Lower leg skin (tissue), 3 donors: Measurements from ENCODE around the gene KDM5A.

Source experiments
- POLR2A ChIP-seq, 2 donors: fragments of 450-650 bp; IDR thresholded peaks; one replicate each; pipeline ENCODE4 v1.6.1; 2016 to 2017; ENCODE audit warnings: antibody characterized with exemption in 2 of 2, mild to moderate bottlenecking in 1 of 2, moderate library complexity in 1 of 2
- TF ChIP-seq, protein P1 (sequence below), 3 donors: fragments of 450-650 bp; IDR thresholded peaks; one replicate each; pipeline ENCODE4 v1.5.1; 2016; ENCODE audit warnings: antibody characterized with exemption in 3 of 3, mild to moderate bottlenecking in 3 of 3, moderate library complexity in 2 of 3

DNA sequence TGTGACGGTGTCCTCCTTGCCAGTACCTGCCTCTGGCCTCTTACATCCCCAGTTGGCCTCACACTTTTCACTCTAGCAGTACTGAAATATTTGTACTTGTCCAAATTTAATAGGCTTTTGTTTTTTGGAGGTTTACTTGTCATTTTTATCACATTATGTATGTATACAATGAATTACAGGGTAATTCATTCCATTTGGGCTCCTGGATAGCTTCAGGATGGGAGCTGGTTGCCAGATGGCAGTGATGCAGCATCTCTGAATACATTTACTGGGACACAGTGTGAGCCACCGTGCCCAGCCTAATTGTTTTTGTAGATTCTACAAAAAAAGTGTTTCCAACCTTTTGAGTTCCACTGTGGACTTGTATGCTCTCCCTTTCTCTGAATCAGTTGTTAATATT is 25.7 kb upstream of the KDM5A start:
- no peak for TF ChIP-seq POLR2A (IDR thresholded peaks at IDR 0.05)
- TF ChIP-seq, protein P1, sequence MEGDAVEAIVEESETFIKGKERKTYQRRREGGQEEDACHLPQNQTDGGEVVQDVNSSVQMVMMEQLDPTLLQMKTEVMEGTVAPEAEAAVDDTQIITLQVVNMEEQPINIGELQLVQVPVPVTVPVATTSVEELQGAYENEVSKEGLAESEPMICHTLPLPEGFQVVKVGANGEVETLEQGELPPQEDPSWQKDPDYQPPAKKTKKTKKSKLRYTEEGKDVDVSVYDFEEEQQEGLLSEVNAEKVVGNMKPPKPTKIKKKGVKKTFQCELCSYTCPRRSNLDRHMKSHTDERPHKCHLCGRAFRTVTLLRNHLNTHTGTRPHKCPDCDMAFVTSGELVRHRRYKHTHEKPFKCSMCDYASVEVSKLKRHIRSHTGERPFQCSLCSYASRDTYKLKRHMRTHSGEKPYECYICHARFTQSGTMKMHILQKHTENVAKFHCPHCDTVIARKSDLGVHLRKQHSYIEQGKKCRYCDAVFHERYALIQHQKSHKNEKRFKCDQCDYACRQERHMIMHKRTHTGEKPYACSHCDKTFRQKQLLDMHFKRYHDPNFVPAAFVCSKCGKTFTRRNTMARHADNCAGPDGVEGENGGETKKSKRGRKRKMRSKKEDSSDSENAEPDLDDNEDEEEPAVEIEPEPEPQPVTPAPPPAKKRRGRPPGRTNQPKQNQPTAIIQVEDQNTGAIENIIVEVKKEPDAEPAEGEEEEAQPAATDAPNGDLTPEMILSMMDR (IDR thresholded peaks at IDR 0.05): no peak
